Muscle layer of duodenum (tissue), 2 donors: ENCODE measurements around the gene NOS3.
"Not testable (repeated sequence)": the region's sequence is repeated elsewhere in the genome, so short reads cannot be mapped to it uniquely, and the experiment has no call there.

Experiments
- H3K27ac ChIP-seq: one replicate; pipeline ENCODE4 v1.7.0; 2013; ENCODE audit warnings: mild to moderate bottlenecking, low read length
- H3K27me3 ChIP-seq: one replicate; pipeline ENCODE4 v1.7.0; 2013; ENCODE audit warnings: low read depth, mild to moderate bottlenecking, control low read depth, low read length
- H3K36me3 ChIP-seq, 2 donors: one replicate each; pipeline ENCODE4 v1.7.0; 2013; ENCODE audit warnings: low read length in 2 of 2, control low read depth in 1 of 2, mild to moderate bottlenecking in 1 of 2; ENCODE audit not compliant: insufficient read depth in 2 of 2, control insufficient read depth in 1 of 2
- H3K4me1 ChIP-seq, 2 donors: one replicate each; pipeline ENCODE4 v1.7.0; 2013; ENCODE audit warnings: low read length in 2 of 2, mild to moderate bottlenecking in 2 of 2, control low read depth in 1 of 2, moderate library complexity in 1 of 2; ENCODE audit not compliant: insufficient read depth in 2 of 2, control insufficient read depth in 1 of 2
- H3K4me3 ChIP-seq, 2 donors: one replicate each; pipeline ENCODE4 v1.7.0; 2013; ENCODE audit warnings: low read length in 2 of 2, low read depth in 1 of 2, mild to moderate bottlenecking in 1 of 2
- H3K9me3 ChIP-seq, 2 donors: one replicate each; pipeline ENCODE4 v1.7.0; 2013; ENCODE audit warnings: low read length in 2 of 2, control low read depth in 1 of 2, mild to moderate bottlenecking in 1 of 2; ENCODE audit not compliant: control insufficient read depth in 1 of 2
- donor health status: healthy.

Gene NOS3

DNA sequence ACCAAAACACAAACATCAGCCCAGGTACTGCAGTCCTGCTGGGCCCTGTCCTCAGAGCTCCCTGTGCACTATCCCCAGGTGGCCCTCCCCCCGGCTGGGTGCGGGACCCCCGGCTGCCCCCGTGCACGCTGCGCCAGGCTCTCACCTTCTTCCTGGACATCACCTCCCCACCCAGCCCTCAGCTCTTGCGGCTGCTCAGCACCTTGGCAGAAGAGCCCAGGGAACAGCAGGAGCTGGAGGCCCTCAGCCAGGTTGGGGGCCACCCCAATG, 19.2 kb downstream of the NOS3 start:
- Histone ChIP-seq H3K36me3 (no peaks in the 10 kb centered on the region), H3K4me1 (peaks cover 6 to 36% of the 10 kb centered on the region in 2 donors), H3K9me3 (no peaks in the 10 kb centered on the region), H3K4me3 (no peak overlapping the region), H3K27me3 (peaks cover 5% of the 10 kb centered on the region), H3K27ac (no peak overlapping the region)

DNA sequence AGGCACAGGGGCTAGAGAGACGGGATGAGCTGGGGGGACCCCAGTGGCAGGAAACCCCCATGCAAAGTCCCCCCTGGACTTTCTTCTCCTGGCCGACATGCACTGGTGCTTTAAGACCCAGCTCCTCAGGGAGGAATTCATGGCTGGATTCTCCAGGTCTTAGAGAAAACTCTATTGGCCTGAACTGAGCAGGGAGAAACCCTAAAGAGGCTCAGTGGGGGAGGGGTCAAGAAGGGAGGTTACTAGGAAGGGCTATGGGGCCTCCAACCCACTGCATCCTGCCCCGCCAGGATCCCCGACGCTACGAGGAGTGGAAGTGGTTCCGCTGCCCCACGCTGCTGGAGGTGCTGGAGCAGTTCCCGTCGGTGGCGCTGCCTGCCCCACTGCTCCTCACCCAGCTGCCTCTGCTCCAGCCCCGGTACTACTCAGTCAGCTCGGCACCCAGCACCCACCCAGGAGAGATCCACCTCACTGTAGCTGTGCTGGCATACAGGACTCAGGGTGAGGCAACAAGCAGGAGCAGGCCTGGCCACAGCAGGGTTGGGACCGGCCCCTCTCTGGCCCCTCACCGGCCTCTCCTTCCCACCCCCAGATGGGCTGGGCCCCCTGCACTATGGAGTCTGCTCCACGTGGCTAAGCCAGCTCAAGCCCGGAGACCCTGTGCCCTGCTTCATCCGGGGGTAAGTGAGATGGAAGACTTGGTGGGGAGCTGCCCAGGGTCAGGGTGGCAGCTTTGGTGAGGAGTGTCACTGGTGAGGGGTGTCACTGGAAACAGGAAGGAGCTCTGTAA, 19.7 kb downstream of the NOS3 start:
- no peak overlapping the region for H3K4me3 ChIP-seq
- no peaks in the 10 kb centered on the region for H3K36me3 ChIP-seq
- peaks cover 6 to 36% of the 10 kb centered on the region in 2 donors for H3K4me1 ChIP-seq
- H3K27me3 ChIP-seq: peaks cover 7% of the 10 kb centered on the region
- H3K27ac ChIP-seq: no peak overlapping the region
- H3K9me3 ChIP-seq: no peaks in the 10 kb centered on the region

DNA sequence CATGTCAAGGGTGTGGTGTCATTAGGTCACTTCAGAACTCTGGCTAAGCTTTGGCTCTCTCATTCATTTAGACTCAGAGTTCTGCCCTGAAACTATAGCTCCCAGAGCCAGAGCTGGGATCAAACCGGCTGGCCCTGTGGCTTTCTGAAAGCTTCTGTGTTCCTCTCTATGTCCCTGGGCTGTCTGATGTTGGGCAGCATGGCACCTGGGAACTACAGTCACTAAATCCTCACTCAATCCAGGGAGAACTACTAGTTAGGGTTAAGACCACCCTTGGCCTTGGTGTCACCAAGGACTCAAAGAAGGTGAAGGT, 20.2 kb downstream of the NOS3 start:
- no peaks in the 10 kb centered on the region for H3K9me3 ChIP-seq
- H3K27ac ChIP-seq: no peak overlapping the region
- H3K4me3 ChIP-seq: no peak overlapping the region
- no peaks in the 10 kb centered on the region for H3K36me3 ChIP-seq
- H3K4me1 ChIP-seq: peaks cover 6 to 36% of the 10 kb centered on the region in 2 donors
- H3K27me3 ChIP-seq: peaks cover 10% of the 10 kb centered on the region

DNA sequence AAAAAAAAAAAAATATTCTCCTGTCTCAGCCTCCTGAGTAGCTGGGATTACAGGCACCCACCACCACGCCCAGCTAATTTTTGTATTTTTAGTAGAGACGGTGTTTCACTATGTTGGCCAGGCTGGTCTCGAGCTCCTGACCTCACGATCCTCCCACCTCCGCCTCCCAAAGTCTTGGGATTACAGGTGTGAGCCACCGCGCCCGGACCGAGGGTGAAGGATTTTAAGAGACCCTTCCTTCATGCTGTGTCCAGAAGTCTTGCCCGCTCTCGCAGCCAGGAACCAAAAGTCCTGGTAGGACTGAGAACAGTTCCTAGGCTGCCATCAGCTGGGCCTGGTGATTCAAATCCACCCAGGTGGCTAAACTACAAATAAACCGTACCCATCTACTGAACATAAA, 20.8 kb downstream of the NOS3 start:
- not testable (repeated sequence) for H3K27ac ChIP-seq, H3K4me3 ChIP-seq, H3K9me3 ChIP-seq, H3K36me3 ChIP-seq, H3K27me3 ChIP-seq
- peaks cover 6 to 34% of the 10 kb centered on the region in 2 donors for H3K4me1 ChIP-seq

DNA sequence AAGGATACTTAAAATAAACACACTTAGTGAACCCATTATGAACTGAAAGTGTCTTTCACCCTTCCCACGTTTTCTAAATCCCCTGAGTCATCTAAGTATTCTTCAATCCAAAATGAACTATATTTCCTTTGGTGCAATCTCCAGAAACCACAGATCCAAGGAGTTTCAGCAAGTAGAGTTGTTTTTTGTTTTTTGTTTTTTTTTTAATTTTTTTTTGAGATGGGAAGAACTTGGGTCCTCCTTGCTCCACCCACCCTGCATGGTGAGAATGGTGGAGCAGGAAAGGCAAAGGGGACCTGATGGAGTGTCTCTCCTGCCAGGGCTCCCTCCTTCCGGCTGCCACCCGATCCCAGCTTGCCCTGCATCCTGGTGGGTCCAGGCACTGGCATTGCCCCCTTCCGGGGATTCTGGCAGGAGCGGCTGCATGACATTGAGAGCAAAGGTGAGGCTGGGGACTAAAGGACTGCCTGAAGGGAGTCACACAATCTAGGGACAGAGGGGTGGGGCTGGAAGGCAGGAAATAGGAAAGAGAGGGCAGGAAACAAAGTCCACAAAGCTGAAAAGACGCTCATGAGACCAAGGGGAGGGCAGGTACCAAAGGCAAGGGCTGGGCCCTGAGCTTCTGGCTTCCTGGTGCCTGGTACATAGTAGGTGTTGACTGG, 21.3 kb downstream of the NOS3 start:
- Histone ChIP-seq H3K9me3 (no peaks in the 10 kb centered on the region), H3K4me3 (no peak overlapping the region), H3K27me3 (peaks cover 10% of the 10 kb centered on the region), H3K27ac (no peak overlapping the region), H3K4me1 (peaks cover 6 to 32% of the 10 kb centered on the region in 2 donors), H3K36me3 (no peaks in the 10 kb centered on the region)

DNA sequence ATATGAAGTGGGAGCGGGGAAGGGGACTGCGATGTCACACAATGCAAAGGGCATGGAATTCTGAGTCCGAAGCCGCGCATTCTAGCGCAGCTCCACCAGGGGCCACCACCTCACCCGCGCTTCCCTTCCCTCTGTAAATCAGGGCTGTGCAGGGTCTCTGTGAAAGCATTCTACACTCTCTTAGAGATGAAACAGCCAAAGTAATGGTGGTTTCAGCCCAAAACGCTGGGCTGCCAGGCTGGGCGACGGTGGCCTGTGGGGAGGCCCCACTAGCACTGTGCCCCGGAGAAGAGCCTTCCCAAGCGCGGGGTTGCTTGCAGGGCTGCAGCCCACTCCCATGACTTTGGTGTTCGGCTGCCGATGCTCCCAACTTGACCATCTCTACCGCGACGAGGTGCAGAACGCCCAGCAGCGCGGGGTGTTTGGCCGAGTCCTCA, 22.1 kb downstream of the NOS3 start:
- no peaks in the 10 kb centered on the region for H3K9me3 ChIP-seq
- no peak overlapping the region for H3K27ac ChIP-seq
- peak overlapping the region in 1 of 2 donors; percentile 62 for H3K4me3 ChIP-seq
- H3K27me3 ChIP-seq: peaks cover 10% of the 10 kb centered on the region
- no peaks in the 10 kb centered on the region for H3K36me3 ChIP-seq
- peaks cover 6 to 34% of the 10 kb centered on the region in 2 donors for H3K4me1 ChIP-seq

DNA sequence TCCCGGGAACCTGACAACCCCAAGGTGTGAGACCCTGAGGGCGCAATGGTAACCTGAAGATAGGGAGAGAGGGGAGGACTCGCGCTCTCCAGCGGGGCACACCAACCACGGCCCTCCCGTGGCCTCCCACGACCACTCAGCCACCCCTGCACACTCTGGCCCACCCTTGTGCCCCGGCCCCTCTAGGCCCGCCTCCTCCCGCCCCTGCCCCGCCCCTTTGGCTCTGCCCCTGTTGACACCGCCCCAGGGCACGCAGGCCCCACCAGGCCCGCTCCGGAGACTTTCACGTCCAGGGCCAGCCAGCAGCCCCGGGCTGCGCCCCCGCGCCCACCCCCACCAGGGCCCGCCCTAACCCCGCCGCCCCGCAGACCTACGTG, 22.5 kb downstream of the NOS3 start:
- Histone ChIP-seq H3K9me3 (no peaks in the 10 kb centered on the region), H3K36me3 (no peaks in the 10 kb centered on the region), H3K27me3 (peaks cover 10% of the 10 kb centered on the region), H3K27ac (no peak overlapping the region), H3K4me3 (peak overlapping the region in 1 of 2 donors; percentile 62), H3K4me1 (peaks cover 6 to 36% of the 10 kb centered on the region in 2 donors)

DNA sequence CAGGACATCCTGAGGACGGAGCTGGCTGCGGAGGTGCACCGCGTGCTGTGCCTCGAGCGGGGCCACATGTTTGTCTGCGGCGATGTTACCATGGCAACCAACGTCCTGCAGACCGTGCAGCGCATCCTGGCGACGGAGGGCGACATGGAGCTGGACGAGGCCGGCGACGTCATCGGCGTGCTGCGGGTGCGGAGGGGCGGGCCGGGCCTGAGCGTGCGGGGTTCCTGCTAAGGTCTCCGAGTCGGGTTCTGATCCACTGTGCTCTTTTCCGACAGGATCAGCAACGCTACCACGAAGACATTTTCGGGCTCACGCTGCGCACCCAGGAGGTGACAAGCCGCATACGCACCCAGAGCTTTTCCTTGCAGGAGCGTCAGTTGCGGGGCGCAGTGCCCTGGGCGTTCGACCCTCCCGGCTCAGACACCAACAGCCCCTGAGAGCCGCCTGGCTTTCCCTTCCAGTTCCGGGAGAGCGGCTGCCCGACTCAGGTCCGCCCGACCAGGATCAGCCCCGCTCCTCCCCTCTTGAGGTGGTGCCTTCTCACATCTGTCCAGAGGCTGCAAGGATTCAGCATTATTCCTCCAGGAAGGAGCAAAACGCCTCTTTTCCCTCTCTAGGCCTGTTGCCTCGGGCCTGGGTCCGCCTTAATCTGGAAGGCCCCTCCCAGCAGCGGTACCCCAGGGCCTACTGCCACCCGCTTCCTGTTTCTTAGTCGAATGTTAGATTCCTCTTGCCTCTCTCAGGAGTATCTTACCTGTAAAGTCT, 23.1 kb downstream of the NOS3 start:
- no peaks in the 10 kb centered on the region for H3K36me3 ChIP-seq
- no peak overlapping the region for H3K27ac ChIP-seq
- no peaks in the 10 kb centered on the region for H3K9me3 ChIP-seq
- peak overlapping the region; percentile 26 to 62 for H3K4me3 ChIP-seq
- peaks cover 6 to 35% of the 10 kb centered on the region in 2 donors for H3K4me1 ChIP-seq
- H3K27me3 ChIP-seq: peaks cover 10% of the 10 kb centered on the region

DNA sequence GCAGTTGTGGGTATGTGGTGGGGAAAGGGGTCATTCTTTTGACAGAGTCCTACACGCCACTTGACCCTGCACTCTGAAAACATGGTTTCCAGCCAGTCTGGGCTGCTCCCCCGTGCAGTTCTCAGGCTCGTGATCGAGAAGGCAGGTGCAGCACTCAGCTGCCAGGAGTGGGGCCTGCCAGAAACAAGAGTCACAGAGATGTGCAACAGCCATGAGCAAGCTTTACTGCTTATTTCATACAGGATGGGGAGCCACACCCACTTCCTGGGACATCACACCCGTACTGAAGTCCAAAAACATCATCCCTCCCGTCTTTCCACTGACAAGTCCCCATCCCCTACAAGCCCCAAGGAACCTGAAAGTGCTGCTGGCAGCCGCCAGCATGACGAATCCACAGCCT, 24.1 kb downstream of the NOS3 start:
- Histone ChIP-seq H3K36me3 (no peaks in the 10 kb centered on the region), H3K4me1 (peaks cover 6 to 34% of the 10 kb centered on the region in 2 donors), H3K27me3 (peaks cover 20% of the 10 kb centered on the region), H3K27ac (no peak overlapping the region), H3K4me3 (no peak overlapping the region), H3K9me3 (no peaks in the 10 kb centered on the region)

DNA sequence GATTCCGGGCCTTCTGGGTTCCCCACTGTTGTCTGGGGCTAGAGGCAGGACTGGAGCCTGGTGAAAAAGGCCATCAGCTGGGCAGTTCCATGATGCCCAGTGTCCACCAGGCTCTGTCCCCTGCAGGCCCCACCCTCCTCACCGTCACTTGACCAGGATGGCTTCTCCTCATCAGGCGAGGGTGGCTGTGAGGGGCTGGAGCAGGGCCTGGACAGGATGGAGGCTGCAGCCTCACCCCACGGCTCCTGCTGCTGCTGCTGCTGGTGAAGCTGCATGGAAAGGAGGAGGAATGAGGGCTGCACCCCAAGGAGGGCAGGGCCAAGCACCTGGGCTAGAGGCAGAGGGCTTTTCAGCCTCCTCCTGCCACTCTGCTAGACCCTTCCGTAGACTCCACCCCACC, 25.1 kb downstream of the NOS3 start:
- Histone ChIP-seq H3K27me3 (peaks cover 25% of the 10 kb centered on the region), H3K4me1 (peaks cover 6 to 26% of the 10 kb centered on the region in 2 donors), H3K36me3 (no peaks in the 10 kb centered on the region), H3K9me3 (no peaks in the 10 kb centered on the region), H3K27ac (no peak overlapping the region), H3K4me3 (no peak overlapping the region)

DNA sequence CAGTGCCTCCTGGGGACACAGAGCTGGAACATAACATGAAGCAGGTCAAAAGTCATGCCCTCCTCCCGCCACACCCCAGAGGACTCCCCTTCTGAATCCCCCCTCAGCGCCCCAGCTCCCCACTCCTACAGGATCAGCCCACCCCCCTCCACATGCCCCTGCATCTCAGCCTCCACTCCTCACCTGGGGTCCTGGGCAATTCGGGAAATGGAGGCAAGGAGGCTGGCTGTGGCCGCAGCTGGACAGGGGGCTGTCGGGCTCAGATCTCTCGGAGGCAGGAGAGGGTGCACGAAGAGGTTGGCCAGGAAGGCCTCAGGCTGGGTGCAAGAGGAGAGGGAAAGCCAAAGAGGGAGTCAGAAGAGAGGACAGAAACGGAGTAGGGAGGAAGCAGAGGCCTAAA, 25.7 kb downstream of the NOS3 start:
- Histone ChIP-seq H3K36me3 (no peaks in the 10 kb centered on the region), H3K27me3 (peaks cover 25% of the 10 kb centered on the region), H3K4me3 (no peak overlapping the region), H3K4me1 (peaks cover 6 to 26% of the 10 kb centered on the region in 2 donors), H3K9me3 (no peaks in the 10 kb centered on the region), H3K27ac (no peak overlapping the region)
